ENCODE measurements around the gene CFAP161.

DNA sequence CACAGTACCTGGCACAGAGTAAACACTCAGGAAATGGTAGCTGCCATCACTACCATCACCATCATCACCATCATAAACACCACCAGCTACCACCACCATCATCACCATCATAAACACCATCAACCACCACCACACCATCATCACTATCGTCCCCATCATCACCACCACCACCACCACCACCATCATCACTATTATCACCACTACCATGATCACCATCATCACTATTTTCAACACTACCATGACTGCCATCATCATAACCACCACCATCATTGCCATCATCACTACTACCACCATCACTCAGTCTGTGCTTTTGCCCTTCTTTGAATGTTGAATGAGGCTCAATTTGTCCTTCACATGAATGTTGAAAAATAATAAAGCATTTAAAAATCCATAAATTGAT, 41.4 kb downstream of the CFAP161 start:
- TF ChIP-seq, protein P1, sequence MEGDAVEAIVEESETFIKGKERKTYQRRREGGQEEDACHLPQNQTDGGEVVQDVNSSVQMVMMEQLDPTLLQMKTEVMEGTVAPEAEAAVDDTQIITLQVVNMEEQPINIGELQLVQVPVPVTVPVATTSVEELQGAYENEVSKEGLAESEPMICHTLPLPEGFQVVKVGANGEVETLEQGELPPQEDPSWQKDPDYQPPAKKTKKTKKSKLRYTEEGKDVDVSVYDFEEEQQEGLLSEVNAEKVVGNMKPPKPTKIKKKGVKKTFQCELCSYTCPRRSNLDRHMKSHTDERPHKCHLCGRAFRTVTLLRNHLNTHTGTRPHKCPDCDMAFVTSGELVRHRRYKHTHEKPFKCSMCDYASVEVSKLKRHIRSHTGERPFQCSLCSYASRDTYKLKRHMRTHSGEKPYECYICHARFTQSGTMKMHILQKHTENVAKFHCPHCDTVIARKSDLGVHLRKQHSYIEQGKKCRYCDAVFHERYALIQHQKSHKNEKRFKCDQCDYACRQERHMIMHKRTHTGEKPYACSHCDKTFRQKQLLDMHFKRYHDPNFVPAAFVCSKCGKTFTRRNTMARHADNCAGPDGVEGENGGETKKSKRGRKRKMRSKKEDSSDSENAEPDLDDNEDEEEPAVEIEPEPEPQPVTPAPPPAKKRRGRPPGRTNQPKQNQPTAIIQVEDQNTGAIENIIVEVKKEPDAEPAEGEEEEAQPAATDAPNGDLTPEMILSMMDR (IDR thresholded peaks at IDR 0.05) = no peak
- no peak for TF ChIP-seq POLR2A (IDR thresholded peaks at IDR 0.05)
- no peak for TF ChIP-seq EP300 (IDR thresholded peaks at IDR 0.05)

Measured in ovary (tissue), 3 donors.